HG03439 (cell line): ENCODE measurements around the gene EMILIN2.
"Not testable (repeated sequence)": the region's sequence is repeated elsewhere in the genome, so short reads cannot be mapped to it uniquely, and the experiment has no call there.

Experiments used
- ATAC-seq: cut with Tn5 transposase; IDR thresholded peaks from one replicate; pipeline ENCODE4 v1.9.1; 2021; ENCODE audit warnings: mild to moderate bottlenecking, moderate library complexity; ENCODE audit not compliant: unreplicated experiment

Gene EMILIN2

DNA sequence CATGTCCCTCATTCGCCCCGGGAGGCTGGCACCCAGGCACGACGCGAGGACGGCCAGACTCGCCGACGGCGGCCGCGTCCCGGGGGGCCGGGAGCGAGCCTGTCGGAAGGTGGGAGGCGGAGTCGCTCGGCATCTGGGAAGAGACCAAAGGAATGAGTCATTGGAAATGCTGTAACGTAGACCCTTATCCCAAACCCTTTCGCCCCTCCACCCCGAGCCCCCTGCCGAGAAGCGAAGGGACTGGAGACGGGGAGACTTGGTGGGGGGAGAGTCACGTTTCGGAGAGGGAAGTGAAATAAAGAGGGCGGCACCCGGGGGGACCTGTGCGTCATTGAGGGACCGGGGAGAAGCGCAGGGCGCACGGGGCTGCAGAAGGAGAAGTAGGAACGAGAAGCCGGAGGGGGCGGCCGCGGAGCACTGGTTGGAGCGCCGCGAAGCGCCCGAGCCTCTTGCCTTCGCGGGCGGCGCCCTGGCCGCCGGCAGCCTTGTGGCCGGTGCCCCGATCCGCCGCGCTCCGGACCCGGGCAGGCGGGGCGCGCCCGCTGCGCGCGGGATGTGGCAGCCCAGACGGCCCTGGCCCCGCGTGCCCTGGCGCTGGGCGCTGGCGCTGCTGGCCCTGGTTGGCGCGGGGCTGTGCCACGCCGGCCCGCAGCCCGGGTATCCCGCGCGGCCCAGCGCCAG lies at the start of gene EMILIN2:
EMILIN2 (plus strand) TSS at position 371 of the 681 bp plus-strand sequence; CDS start at position 554, 183 bp downstream.
- ATAC-seq = no peak

DNA sequence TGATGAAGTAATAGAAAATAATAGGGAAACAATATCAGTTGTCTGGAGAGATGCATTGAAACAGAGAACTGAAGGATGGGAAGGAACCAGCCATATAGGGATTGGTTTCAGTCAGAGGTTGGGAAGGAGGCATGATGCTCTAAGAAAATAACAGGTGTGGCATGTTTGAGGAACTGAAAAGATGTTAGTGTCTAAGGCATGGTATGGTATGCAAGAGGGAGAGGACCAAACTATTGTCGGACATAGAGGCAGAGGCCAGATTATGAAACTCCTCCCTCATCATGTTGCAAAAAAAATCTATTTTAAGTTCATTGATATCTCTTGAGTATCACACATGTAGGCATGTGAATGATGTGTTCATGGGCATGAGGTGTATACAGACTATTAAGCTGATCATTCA lies 48.9 kb upstream of the EMILIN2 start:
- no peak for ATAC-seq

DNA sequence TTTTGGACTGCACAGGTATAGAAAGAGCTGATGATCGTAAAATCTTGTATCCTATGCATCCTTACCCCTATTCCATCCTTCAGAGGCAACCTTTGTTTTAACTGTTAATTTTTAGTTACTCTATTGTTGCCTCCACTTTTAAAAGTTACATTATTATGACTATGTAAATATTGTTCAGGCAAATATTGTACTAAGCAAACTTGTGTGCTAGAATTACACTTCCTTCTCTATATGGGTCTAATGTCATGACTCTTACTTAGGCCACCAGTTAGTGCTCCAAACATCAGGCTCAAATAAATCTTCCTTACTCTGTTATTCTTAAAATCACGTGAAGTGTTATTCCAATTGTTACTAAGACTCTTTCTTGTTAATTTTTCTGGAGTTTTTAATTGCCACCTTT lies 47.4 kb upstream of the EMILIN2 start:
- ATAC-seq = no peak

DNA sequence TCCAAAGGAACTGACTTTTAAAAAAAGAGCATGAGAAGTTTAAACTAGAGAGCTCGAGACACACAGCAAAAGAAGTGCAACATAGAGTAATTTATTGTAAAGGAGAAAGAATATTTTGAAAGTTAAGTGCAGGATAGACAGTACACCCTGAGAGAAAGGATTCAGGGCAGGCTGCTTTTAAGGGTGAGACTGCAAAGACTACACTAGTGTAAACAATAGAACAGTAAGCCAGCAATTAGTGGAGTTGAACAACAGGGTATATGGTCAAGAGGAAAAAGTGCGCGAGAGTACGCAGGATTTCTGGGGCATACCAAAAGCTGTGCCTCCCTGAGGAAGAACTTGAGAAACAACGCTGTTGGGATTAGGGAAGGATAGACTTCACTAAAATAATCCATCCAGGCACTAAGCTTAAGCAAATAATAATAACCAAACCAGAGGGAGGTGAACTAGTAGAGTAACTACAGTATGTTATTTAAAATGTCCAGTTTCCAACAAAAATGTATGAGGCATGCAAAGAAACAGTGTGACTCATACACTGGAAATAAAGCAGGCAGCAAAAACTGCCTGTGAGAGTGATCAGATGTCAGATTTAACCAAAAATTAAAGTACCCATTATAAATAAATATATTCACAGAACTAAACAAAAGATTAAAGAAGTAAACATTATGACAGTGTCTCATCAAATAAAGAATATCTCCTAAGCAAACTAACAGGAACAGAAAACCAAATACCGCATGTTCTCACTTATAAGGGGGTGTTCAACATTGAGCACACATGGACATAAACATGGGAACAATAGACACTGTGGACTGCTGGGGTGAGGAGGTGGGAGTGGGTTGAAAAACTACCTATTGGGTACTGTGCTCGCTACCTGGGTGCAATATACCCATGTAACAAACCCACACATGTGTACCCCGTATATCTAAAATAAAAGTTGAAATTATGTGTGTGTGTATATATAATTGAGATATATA lies 40.5 kb upstream of the EMILIN2 start:
- no peak for ATAC-seq

DNA sequence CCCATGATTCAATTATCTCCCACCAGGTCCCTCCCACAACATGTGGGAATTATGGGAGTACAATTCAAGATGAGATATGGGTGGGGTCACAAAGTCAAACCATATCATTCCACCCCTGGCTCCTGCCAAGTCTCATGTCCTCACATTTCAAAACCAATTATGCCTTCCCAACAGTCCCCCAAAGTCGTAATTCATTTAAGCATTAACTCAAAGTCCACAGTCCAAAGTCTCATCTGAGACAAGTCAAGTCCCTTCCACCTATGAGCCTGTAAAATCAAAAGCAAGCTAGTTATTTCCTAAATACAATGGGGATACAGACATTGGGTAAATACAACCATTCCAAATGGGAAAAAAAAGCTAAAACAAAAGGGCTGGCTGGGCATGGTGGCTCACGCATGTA lies 38.2 kb upstream of the EMILIN2 start:
- not testable (repeated sequence) for ATAC-seq

DNA sequence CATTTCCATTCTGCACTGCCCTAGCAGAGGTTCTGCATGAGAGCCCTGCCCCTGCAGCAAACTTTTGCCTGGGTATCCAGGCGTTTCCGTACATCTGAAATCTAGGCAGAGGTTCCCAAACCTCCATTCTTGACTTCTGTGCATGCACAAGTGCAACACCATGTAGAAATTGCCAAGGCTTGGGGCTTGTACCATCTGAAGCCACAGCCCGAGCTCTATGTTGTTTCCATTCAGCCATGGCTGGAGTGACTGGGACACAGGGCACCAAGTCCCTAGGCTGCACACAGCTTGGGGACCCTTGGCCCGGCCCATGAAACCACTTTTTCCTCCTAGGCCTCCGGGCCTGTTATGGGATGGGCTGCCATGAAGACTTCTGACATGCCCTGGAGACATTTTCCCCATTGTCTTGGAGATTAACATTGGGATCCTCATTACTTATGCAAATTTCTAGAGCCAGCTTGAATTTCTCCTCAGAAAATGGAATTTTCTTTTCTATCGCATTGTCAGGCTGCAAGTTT lies 37.1 kb upstream of the EMILIN2 start:
- ATAC-seq = not testable (repeated sequence)

DNA sequence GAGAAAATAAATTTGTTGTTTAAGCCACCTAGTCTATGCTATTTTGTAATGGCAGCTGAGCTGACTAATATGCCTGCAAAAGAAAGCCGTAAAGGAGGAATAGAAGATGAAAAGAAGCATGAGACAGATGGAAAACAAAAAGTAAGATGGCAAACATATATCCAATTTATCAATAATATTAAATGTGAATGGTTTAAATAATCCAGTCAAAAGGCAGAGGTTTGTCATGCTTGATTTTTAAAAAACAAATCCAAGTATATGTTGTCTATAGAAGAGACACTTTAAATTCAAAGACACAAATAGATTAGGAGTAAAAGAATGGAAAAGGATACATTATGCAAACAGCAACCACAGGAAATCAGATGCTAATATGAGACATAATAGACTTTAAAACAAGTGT lies 35.4 kb upstream of the EMILIN2 start:
- ATAC-seq = no peak

DNA sequence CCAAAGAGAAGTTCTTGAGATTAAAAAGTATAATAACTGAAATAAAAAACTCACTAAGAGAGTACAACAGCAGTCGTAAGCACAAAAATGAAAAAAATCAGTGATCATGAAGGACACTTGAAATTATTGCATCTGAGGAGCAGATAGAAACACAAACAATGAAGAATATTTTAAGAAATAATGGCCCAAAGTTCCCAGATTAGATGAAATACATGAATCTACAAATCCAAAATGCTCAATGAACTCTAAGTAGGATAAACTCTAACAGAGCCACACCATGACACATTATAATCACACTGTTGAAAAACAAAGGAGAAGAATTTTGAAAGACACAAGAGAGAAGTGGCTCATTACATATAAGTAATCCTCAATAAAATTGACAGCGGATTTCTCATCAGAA lies 31.9 kb upstream of the EMILIN2 start:
- no peak for ATAC-seq

DNA sequence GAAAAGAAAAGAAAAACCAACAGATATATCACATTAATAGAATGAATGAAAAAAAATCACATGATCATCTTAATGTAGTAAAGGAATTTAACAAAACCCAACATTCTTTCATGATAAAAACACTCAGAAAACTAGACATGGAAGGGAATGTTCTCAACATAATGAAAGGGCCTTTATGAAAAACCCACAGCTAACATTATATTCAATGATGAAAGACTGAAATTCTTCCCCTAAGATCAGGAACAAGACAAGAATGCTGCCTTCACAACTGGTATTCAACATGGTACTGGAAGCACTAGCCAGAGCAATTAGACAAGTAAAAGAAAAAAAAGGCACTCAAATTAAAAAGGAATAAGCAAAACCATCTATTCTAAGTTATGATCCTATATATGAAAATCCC lies 28.5 kb upstream of the EMILIN2 start:
- ATAC-seq = no peak

DNA sequence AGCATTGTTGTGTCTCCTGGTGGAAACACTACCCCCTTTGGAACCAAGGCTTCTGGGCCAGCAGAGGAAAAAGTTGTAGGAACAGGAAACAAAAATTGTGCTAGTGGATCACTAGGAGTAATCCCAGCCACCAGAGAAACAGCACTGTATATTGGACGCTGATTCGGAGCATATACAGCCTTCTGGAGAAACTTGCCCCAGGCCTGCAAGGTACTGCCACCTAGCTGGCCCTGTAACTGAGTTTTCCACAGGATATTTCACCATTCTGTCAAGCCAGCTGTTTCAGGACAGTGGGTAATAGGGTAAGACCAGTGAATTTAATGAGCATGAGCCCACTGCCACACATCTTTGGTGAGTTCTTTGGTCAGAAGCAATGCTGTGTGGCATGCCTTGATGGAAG lies 25.1 kb upstream of the EMILIN2 start:
- no peak for ATAC-seq

DNA sequence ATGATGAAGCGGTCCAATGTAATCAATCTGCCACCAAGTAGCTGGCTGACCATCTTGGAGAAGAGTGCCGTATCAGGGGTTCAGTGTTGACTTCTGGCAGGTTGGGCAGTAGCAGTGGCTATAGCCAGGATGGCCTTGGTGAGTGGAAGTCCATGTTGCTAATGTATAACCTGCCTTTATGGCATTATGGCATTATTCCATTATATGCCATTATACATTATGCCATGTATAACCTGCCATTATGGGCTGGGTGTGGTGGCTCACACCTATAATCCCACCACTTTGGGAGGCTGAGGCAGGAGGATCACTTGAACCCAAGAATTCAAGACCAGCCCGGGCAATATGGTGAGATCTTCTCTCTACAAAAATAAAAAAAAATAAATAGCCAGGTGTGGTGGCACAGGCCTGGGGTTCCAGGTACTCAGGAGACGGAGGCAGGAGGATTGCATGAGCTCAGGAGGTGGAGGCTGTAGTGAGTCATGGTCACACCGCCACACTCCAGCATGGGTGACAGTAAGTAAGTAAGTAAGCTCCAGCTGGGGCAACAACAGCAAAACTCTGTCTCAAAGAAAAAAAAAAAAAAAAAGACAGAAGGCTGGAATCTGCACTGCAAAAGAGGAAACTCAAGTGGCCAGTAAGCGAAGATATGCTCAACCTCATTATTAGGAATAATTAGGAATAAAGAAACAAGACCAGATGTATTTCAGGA lies 24.4 kb upstream of the EMILIN2 start:
- no peak for ATAC-seq

DNA sequence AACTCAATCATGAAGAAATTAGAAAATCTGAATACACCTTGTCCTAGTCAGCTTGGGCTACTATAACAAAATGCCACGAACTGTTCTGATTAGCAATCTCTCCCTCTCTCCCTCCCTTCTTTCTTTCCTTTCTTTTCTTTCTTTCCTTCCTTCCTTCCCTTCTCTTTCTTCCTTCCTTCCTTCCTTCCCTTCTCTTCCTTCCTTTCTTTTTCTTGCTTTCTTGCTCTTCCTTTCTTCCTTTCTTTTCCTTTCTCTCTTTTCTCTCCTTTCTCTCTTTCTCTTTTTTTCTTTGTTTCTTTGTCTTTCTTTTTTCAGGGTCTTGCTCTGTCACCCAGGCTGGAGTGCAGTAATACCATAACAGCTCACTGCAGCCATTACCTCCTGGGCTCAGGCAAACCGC lies 23.6 kb upstream of the EMILIN2 start:
- no peak for ATAC-seq

DNA sequence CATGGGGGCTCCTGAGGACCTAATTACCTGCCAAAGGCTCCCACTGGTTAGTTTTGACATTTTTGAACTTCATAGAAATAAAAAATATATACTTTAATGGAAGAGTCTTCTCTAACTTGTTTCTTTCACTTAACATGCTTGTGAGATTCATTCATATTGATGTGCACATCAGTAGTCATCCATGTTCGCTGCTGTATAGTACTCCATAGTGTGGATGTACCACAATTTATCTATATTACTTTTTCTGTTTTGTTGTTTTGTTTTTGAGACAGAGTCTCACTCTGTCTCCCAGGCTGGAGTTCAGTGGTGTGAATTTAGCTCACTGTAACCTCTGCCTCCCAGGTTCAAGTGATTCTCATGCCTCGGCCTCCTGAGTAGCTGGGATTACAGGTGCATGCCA lies 22.8 kb upstream of the EMILIN2 start:
- no peak for ATAC-seq

DNA sequence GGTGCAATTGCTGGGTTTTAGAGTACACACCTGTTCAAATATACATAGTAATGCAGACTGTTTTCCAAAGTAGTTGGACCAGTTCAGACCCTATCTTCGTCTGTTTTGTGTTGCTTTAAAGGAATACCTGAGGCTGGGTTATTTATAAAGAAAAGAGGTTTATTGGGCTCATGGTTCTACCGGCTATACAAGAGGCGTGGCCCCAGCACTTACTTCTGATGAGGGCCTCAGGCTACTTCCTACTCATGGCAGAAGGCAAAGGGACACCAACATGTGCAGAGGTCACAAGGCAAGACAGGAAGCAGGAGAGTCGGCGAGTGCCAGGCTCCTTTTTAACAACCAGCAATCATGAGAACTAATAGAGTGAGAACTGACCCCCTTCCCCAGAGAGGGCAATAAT lies 21.9 kb upstream of the EMILIN2 start:
- no peak for ATAC-seq

DNA sequence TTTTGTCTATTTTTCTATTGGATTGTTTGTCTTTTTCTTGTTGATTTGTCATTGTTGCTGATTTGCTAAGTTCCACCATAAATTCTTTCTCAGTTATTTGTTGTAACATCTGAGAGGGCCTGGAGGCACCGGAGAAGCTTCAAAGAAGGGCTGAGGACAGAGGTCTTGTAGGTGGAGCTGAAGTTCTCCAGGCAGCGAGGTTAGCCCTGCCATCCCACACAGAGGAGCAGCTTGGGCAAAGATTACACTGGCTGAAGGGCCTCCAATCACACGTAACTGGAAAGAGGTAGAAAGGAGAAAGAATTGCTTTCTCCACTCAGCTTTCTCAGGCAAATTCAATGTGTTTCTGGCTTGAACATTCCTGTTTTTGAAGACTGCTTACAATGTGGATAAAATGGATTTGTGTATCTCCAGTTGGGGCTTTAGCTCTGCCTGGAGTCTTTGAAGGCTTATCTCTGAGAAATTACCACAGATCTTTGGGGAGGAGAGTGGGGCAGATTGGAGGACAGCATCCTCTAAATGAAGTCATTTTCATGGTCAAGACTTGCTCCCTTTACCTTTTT lies 21.1 kb upstream of the EMILIN2 start:
- ATAC-seq = no peak

DNA sequence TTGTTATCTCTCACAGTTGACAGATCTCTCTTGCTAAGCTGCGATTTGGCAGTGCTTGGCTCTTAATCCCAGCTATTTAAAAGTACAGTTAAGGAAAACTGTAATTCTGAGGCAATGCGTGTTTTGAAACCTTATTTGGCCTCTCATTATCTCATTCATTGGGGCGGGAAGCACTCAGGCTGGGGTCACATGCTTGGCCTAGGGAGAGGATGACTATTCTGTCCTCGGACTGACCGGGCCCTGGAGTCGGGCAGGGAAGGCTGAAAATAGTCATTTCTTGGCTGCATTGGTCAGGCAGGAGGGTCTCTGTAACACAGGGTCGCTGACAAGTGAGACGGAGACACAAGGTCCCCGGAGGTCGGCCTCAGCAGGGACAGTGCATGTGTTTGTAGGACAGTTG lies 20.2 kb upstream of the EMILIN2 start:
- ATAC-seq = no peak

DNA sequence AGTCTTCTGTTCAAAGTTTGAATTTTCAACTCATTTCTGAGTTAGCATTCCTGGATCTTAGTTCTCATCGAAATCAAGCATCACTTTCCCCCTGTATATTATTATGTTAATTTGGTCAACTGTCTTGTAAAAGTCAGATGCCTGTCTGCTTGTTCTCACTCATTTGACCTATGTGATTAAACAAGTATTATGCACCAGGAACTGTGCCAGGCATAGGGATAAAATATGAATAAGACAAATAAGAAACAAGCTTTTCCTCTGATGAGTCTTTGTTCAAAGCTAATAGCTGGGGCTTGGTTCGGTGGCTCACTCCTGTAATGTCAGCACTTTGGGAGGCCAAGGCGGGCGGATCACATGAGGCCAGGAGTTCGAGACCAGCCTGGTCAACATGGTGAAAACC lies 19.7 kb upstream of the EMILIN2 start:
- ATAC-seq = no peak

DNA sequence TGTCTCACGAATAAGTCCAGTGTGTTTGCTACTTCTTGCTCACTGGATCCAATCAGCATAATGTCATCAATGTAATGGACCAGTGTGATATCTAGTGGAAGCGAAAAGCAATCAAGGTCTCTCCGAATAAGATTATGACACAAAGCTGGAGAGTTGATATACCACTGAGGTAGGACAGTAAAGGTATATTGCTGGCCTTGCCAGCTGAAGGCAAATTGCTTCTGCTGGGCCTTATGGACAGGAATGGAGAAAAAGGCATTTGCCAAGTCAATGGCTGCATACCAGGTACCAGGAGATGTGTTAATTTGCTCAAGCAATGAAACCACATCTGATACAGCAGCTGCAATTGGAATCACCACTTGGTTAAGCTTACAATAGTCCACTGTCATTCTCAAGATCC lies 10.7 kb upstream of the EMILIN2 start:
- ATAC-seq = not testable (repeated sequence)

DNA sequence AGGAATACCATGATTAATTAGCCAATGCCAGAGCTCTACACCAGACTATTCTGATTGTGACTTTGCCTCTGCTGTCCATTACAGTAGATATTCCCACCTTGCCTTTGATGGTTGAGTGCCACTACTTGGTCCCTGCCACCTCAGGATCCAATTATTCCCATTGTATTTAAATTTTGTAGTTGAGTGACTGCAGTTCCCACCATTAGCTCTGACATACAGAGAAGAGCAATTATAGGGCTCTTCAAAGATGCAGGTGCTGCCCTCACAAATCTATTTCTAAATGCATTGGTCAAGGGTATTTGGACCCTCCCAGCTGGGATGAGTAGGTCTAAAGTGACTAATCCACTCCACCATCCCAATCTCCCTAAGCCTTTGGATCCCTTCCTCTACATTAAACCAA lies 9.5 kb upstream of the EMILIN2 start:
- not testable (repeated sequence) for ATAC-seq

DNA sequence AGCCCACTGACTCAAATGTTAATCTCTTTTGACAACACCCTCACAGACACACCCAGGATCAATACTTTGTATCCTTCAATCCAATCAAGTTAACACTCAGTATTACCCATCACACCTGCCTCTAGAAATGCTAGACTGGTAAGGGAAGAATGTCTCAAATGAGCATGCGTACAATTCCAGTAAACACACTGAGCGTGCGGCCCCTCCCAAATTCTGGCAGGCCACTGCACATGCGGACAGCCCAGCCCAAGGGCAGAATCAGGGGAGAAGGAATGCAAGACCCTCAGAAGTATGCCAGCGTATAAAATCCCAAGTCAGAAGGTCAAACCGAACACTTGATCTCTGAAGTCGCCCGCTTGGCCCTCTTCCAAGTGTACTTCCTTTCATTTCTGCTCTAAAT lies 7.6 kb upstream of the EMILIN2 start:
- no peak for ATAC-seq

DNA sequence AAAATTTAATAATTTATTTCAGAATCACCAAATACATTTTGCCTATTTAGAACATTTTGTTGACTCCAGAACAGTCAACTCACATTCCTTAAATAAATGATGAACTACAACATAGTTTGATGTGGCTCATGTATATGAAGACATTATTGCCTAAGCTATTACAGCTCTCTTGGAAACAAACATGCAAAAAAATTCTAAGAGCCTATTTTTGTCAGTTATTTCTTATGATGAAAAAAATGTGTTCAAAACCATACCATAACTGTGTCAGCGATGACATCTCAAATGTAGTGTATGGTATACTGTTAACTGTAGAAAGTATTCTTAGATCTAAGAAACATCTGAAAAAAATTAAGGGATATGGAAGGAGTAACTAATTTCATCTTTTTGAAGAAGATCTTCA lies 6.3 kb upstream of the EMILIN2 start:
- no peak for ATAC-seq
